ENCODE data around the gene TMPRSS11B. TPM values are rescaled to one million over a fixed set of nuclear protein-coding genes. Genes with fewer than 3 reads are reported as not detected.
"Not testable (repeated sequence)": the region's sequence is repeated elsewhere in the genome, so short reads cannot be mapped to it uniquely, and the experiment has no call there.

Gene TMPRSS11B
- total RNA-seq, 4 donors from 2014 or later = 0.83 TPM; not detected in 3

GRCh38 chr4:68209003-68209402 lies 36.5 kb downstream of the TMPRSS11B start:
- Histone ChIP-seq H3K4me3 (no peak overlapping the region), H3K9me3 (peaks cover 0 to 26% (median 0%) of the 10 kb centered on the region in 4 donors), H3K4me1 (no peaks in the 10 kb centered on the region), H3K27ac (replicated peaks in 1 of 4) (no peak overlapping the region), H3K27me3 (no peaks in the 10 kb centered on the region), H3K36me3 (no peaks in the 10 kb centered on the region)
- WGBS = 75% methylated on average over 1 of the region's 1 CpG
- no peak for DNase-seq (ENCODE audit: extremely low spot score)
- intact Hi-C loops (cut with DNase I) = no loop called here
- TF ChIP-seq POLR2A (IDR thresholded peaks at IDR 0.05; ENCODE audit: low read depth) = no peak

- H3K27me3 ChIP-seq; H3K36me3 ChIP-seq; H3K4me3 ChIP-seq; H3K9me3 ChIP-seq; H3K27ac ChIP-seq (replicated peaks in 1 of 4); intact Hi-C loops (cut with DNase I); DNase-seq (ENCODE audit: extremely low spot score); H3K4me1 ChIP-seq: not testable (repeated sequence)
- WGBS = 93% methylated on average over 5 of the region's 5 CpGs
Measured at GRCh38 chr4:68194305-68194704, 51.2 kb downstream of the TMPRSS11B start.

- intact Hi-C loops (cut with DNase I) = no loop called here
- 78% methylated on average over 1 of the region's 1 CpG for WGBS
- DNase-seq (ENCODE audit: extremely low spot score) = no peak
- no peak overlapping the region for H3K27ac ChIP-seq (replicated peaks in 1 of 4)
- no peak for TF ChIP-seq EP300 (IDR thresholded peaks at IDR 0.05)
- no peak for TF ChIP-seq POLR2AphosphoS5 (IDR thresholded peaks at IDR 0.05)
- no peak for TF ChIP-seq CTCF (IDR thresholded peaks at IDR 0.05)
- no peak for TF ChIP-seq POLR2A (IDR thresholded peaks at IDR 0.05; ENCODE audit: low read depth)
- H3K4me3 ChIP-seq = no peak overlapping the region
- H3K27me3 ChIP-seq = no peaks in the 10 kb centered on the region
- peaks cover 0 to 9% (median 3%) of the 10 kb centered on the region in 4 donors for H3K9me3 ChIP-seq
- H3K4me1 ChIP-seq = no peaks in the 10 kb centered on the region
- no peaks in the 10 kb centered on the region for H3K36me3 ChIP-seq
Measured at GRCh38 chr4:68193194-68193593, 52.3 kb downstream of the TMPRSS11B start.

- Histone ChIP-seq H3K9me3 (no peaks in the 10 kb centered on the region), H3K27ac (replicated peaks in 1 of 4) (no peak overlapping the region), H3K4me1 (no peaks in the 10 kb centered on the region), H3K27me3 (no peaks in the 10 kb centered on the region), H3K36me3 (no peaks in the 10 kb centered on the region), H3K4me3 (no peak overlapping the region)
- TF ChIP-seq POLR2A (IDR thresholded peaks at IDR 0.05; ENCODE audit: low read depth) = no peak
- no peak for TF ChIP-seq POLR2AphosphoS5 (IDR thresholded peaks at IDR 0.05)
- TF ChIP-seq CTCF (IDR thresholded peaks at IDR 0.05) = no peak
- TF ChIP-seq EP300 (IDR thresholded peaks at IDR 0.05) = no peak
- 78% methylated on average over 2 of the region's 2 CpGs for WGBS
- intact Hi-C loops (cut with DNase I) = no loop called here
- DNase-seq (ENCODE audit: extremely low spot score) = no peak
Measured at GRCh38 chr4:68187145-68187544, 58.3 kb downstream of the TMPRSS11B start.

- Histone ChIP-seq H3K36me3 (no peaks in the 10 kb centered on the region), H3K9me3 (no peaks in the 10 kb centered on the region), H3K4me1 (no peaks in the 10 kb centered on the region), H3K4me3 (no peak overlapping the region), H3K27ac (replicated peaks in 1 of 4) (no peak overlapping the region), H3K27me3 (no peaks in the 10 kb centered on the region)
- intact Hi-C loops (cut with DNase I) = no loop called here
- TF ChIP-seq POLR2A (IDR thresholded peaks at IDR 0.05; ENCODE audit: low read depth) (no peak), CTCF (IDR thresholded peaks at IDR 0.05) (no peak), EP300 (IDR thresholded peaks at IDR 0.05) (no peak)
- no peak for DNase-seq (ENCODE audit: extremely low spot score)
Measured at GRCh38 chr4:68184923-68185322, 60.6 kb downstream of the TMPRSS11B start.

- Histone ChIP-seq H3K9me3 (no peaks in the 10 kb centered on the region), H3K4me1 (no peaks in the 10 kb centered on the region), H3K27ac (replicated peaks in 1 of 4) (no peak overlapping the region), H3K36me3 (no peaks in the 10 kb centered on the region), H3K4me3 (no peak overlapping the region), H3K27me3 (no peaks in the 10 kb centered on the region)
- no peak for DNase-seq (ENCODE audit: extremely low spot score)
- TF ChIP-seq POLR2A (IDR thresholded peaks at IDR 0.05; ENCODE audit: low read depth) (no peak), POLR2AphosphoS5 (IDR thresholded peaks at IDR 0.05) (no peak)
- intact Hi-C loops (cut with DNase I) = no loop called here
Measured at GRCh38 chr4:68183417-68183816, 62.1 kb downstream of the TMPRSS11B start.

All from esophagus muscularis mucosa (tissue), 4 donors.